Thyroid gland (tissue), 4 donors: ENCODE results near the gene TMCO4.

Source experiments
- POLR2A ChIP-seq, 2 donors: fragments of 450-650 bp; IDR thresholded peaks; one replicate each; pipeline ENCODE4 v1.6.1; 2017; ENCODE audit warnings: antibody characterized with exemption in 2 of 2, mild to moderate bottlenecking in 2 of 2, moderate library complexity in 1 of 2
- TF ChIP-seq, protein P1 (sequence below), 6 experiments: fragments of 200-600 bp in 3 of 6; fragments of 450-650 bp in 3 of 6; sonication (generic) in 3 of 6; IDR thresholded peaks; one replicate each; pipeline ENCODE4 v1.5.1; 2016 to 2019; ENCODE audit warnings: antibody characterized with exemption in 6 of 6, mild to moderate bottlenecking in 2 of 6, inconsistent platforms in 1 of 6, moderate library complexity in 1 of 6

DNA sequence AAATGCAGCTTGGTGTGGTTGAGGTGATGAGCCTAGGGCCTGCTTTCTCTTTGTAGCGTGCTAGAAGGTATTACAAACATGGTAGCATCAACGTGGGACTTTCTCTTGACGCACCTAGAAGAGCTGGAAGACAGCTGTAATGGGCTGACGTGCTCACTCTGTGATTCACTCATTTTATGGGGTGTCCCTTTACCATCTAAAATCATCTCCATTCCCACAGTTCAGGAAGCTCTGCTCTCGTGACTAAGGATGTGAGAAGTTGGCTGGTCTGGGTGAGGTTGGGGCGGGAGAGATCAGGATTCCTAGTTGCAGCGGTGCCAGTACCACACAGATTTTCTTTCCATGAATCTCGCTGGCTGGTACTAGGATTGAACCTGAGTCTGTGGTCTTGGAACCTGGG, 130.8 kb downstream of the TMCO4 start:
- TF ChIP-seq, protein P1, sequence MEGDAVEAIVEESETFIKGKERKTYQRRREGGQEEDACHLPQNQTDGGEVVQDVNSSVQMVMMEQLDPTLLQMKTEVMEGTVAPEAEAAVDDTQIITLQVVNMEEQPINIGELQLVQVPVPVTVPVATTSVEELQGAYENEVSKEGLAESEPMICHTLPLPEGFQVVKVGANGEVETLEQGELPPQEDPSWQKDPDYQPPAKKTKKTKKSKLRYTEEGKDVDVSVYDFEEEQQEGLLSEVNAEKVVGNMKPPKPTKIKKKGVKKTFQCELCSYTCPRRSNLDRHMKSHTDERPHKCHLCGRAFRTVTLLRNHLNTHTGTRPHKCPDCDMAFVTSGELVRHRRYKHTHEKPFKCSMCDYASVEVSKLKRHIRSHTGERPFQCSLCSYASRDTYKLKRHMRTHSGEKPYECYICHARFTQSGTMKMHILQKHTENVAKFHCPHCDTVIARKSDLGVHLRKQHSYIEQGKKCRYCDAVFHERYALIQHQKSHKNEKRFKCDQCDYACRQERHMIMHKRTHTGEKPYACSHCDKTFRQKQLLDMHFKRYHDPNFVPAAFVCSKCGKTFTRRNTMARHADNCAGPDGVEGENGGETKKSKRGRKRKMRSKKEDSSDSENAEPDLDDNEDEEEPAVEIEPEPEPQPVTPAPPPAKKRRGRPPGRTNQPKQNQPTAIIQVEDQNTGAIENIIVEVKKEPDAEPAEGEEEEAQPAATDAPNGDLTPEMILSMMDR (IDR thresholded peaks at IDR 0.05): no peak
- no peak for TF ChIP-seq POLR2A (IDR thresholded peaks at IDR 0.05)
